Sigmoid colon (tissue), 4 donors: ENCODE results near the gene FABP3.

Experiments used
- EP300 ChIP-seq, 4 donors: sonication (generic); formaldehyde crosslinking; IDR thresholded peaks; one replicate each; pipeline ENCODE4 v1.6.1; 2017; ENCODE audit warnings: antibody characterized with exemption in 4 of 4
- POLR2A ChIP-seq, 2 donors: fragments of 450-650 bp; IDR thresholded peaks; one replicate each; pipeline ENCODE4 v1.6.1; 2016; ENCODE audit warnings: antibody characterized with exemption in 2 of 2, mild to moderate bottlenecking in 2 of 2, moderate library complexity in 2 of 2
- POLR2AphosphoS5 ChIP-seq, 4 donors: sonication (generic); formaldehyde crosslinking; IDR thresholded peaks; one replicate each; pipeline ENCODE4 v1.6.1; 2017; ENCODE audit warnings: antibody characterized with exemption in 4 of 4
- TF ChIP-seq, protein P1 (sequence below), 4 experiments: fragments of 450-650 bp in 3 of 4; fragments of 200-600 bp in 1 of 4; IDR thresholded peaks; one replicate each; pipeline ENCODE4 v1.5.1; 2016 to 2019; ENCODE audit warnings: antibody characterized with exemption in 4 of 4, mild to moderate bottlenecking in 3 of 4, moderate library complexity in 2 of 4

- TF ChIP-seq, protein P1, sequence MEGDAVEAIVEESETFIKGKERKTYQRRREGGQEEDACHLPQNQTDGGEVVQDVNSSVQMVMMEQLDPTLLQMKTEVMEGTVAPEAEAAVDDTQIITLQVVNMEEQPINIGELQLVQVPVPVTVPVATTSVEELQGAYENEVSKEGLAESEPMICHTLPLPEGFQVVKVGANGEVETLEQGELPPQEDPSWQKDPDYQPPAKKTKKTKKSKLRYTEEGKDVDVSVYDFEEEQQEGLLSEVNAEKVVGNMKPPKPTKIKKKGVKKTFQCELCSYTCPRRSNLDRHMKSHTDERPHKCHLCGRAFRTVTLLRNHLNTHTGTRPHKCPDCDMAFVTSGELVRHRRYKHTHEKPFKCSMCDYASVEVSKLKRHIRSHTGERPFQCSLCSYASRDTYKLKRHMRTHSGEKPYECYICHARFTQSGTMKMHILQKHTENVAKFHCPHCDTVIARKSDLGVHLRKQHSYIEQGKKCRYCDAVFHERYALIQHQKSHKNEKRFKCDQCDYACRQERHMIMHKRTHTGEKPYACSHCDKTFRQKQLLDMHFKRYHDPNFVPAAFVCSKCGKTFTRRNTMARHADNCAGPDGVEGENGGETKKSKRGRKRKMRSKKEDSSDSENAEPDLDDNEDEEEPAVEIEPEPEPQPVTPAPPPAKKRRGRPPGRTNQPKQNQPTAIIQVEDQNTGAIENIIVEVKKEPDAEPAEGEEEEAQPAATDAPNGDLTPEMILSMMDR (IDR thresholded peaks at IDR 0.05): no peak
- TF ChIP-seq POLR2AphosphoS5 (IDR thresholded peaks at IDR 0.05): no peak
- no peak for TF ChIP-seq POLR2A (IDR thresholded peaks at IDR 0.05)
- no peak for TF ChIP-seq EP300 (IDR thresholded peaks at IDR 0.05)
Measured at GRCh38 chr1:31390071-31390470, 17.2 kb upstream of the FABP3 start.
